ENCODE results near the gene ACTL6B.

- TF ChIP-seq CTCF (IDR thresholded peaks at IDR 0.05; ENCODE audit: control extremely low read depth in 1 of 3, insufficient read depth in 1 of 3, low read depth in 1 of 3, low read length in 3 of 3): no peak
- TF ChIP-seq POLR2AphosphoS5 (IDR thresholded peaks at IDR 0.05; ENCODE audit: low read depth, low read length): no peak
- no peak for TF ChIP-seq POLR2A (IDR thresholded peaks at IDR 0.05; ENCODE audit: control extremely low read depth in 1 of 2, low read depth in 2 of 2, low read length in 2 of 2)
- no peak for TF ChIP-seq YY1 (IDR thresholded peaks at IDR 0.05; ENCODE audit: low read depth, low read length)
- TF ChIP-seq JUND (IDR thresholded peaks at IDR 0.05; ENCODE audit: low read length): no peak
- no peak for TF ChIP-seq EGR1 (IDR thresholded peaks at IDR 0.05; ENCODE audit: borderline replicate concordance, low read depth, low read length)
- TF ChIP-seq RXRA (IDR thresholded peaks at IDR 0.05; ENCODE audit: insufficient read depth, low read depth, low read length): no peak
- TF ChIP-seq EP300 (IDR thresholded peaks at IDR 0.05; ENCODE audit: borderline replicate concordance in 1 of 2, low read depth in 2 of 2, low read length in 2 of 2): no peak
Measured at GRCh38 chr7:100609958-100610357, 46.3 kb downstream of the ACTL6B start.

All from H1 (cell line).